HPDE6-E6E7 (cell line): Measurements from ENCODE around the gene C8A.

Experiments used
- DNase-seq: peaks from one replicate; pipeline ENCODE4 v3.0.0; 2011; ENCODE audit warnings: missing footprints; ENCODE audit errors: extremely low spot score

Gene C8A

DNA sequence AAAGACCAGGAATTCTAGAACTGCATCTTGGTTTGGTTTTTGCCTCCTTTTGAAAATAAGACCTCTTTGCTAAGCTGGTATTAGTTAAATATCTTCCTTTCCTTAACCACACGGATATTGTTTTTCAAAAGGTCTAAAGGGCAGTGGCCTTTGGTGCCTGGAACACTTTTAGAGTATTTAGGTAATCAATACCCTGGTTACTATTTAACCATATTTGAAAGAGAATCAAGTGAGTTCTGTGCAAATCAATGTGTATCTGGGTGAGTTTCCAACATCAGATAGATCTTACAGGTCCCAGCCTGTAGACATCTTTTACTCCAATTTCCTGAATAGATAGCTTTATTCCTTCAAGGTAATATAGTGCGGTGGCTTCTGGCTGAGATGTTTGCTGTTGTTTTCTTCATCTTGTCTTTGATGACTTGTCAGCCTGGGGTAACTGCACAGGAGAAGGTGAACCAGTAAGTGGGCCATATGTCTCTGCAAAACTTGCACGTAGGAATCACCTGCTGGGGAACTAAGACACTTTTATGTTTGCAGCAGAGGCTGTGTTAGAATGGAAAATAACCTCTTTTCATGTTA, at the start of gene C8A:
Gene C8A, plus strand, starts transcription at position 277 of the 579 bp plus-strand sequence. Its CDS starts 105 bp downstream, at position 382.
- no peak for DNase-seq

DNA sequence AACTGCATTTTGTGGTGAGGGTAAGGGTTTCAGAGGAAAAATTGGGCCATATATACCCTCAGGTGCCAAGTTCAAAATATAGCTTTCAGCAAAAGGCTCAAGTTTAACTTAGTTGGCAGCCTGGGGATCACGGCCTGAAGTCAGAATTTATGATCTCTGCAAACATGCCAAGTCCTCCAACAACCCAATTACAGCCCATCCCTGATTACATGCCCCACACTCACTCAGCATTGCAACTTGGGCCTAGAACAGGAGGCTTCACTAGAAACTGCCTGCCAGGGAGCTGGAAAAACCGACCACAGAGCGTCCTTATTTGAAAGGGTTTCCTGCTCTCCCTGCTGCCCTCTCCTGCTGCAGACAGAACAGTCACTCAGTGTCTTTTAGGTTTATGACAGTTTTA, 47.8 kb upstream of the C8A start:
- DNase-seq = no peak

DNA sequence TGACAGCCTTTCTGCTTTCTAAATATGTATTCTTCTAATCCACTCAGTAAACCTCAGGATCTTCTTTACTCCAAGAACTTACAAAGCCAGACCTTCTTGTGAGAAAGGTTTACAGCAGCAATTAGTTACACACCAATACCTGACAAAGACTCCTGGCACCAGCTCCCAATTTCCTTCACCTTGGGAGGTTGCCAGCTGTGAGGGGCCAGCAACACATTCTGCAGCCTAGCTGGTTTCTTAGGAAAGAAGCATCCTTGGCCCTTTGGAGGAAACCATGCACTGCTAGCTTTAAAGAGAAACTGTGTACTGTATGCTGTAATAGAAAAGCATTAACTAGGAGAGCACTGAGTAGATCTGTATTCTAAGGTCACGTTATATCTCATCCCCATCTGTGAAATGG, 46.2 kb upstream of the C8A start:
- DNase-seq = no peak

DNA sequence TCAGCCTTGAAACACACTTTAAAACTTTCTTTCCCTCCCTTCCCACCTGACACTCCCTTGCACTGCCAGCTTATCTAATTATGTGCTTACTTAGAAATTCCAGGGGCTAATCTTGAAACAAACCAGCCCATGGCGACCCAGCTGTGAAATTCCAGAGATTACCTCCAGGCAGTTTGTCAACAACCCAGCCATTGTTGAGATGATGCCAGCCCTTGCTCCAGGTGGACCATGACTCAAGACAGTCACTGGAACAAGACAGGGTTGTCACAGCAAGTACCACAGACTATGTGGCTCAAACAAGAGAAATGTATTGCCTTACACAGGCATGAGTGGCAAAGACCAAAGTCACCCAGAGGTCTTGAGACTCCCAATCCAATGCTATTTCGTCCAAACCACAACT, 43.3 kb upstream of the C8A start:
- DNase-seq = no peak

DNA sequence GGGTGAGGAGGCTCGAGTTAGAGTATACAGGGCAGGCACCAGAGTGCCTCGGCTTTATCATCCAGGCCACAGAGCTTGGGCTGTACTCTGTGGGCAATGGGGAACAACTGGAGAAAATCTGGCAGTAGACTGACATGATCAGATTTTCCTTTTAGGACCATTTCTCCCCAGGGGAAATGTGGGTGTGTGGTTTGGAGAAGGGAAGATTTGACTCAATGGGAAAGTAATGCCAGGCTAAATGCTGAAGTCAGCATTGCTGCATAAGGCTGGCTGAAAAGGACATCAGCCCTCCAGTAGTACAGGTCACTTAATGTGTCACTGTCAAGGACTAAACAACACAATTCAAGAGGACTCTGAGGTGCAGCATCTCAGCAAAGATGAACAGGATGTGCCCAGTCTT, 40.4 kb upstream of the C8A start:
- no peak for DNase-seq

DNA sequence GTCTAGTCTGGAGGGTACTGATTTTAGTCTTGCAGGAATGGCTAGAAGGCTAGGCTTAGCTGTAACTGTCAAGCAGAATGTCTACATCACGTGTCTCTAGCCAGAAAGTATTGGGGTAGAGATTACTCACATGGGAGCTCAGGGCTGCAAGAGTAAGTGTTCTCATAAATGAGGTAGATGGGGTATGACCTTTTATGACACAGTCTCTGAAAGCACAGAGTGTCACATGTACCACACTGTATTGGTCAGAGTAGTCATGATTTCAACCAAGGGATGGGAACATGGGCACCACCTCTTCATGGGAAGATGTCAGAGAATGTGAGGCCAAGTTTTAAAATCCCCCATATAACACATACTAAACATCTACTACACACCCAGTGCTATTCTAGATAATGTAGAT, 38.3 kb upstream of the C8A start:
- no peak for DNase-seq

DNA sequence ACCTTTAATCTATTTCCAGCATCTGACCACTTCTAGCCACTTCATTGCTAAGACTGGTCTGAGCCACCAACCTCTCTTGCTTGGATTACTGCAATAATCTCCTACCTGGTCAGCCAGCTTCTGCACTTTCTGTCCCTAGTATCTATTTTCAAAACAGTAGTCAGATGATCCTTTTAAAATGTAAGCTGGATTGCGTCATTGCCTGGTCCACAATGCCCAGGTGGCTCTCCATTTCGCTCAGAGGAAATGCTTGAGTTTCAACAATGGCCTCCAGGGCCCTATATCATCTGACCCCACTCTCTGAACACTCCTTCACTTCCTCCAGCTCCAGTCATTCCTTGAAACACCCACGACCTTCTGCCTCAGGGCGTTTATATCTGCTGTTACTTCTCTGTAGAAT, 37.7 kb upstream of the C8A start:
- no peak for DNase-seq

DNA sequence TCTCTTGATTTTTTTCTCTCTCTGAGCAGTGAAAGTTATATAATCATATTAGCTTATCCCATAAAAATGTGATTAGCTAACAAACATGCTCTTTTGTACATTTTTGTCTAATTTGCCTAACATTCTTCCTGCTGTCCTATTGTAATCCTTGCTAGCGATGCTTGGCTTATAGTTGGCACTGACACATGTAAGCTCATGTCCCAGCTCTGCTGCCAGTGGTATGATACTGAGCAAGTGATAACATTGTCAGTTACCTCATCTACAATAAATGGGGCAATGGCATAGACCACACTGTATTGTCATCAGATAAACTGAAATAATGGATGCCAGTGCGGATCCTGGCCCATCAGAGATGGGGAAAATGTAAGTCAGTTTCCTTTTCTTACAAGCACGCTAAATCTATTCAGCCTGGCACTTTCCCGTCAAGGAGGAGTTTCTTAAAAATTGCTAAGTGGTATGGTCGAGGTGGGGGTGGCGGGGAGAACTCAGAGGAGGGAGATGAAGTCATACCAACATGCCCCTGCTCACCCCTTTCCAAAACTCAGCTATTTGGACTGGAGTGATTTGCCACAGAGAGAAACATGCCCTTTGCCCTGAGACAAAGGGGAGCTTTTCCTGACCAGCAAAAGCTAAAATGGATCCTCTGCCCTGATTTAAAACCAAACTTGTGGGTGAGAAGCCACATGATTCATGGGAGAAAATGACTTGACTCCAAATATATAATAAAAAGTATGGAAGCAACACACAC, 36.7 kb upstream of the C8A start:
- DNase-seq = no peak

DNA sequence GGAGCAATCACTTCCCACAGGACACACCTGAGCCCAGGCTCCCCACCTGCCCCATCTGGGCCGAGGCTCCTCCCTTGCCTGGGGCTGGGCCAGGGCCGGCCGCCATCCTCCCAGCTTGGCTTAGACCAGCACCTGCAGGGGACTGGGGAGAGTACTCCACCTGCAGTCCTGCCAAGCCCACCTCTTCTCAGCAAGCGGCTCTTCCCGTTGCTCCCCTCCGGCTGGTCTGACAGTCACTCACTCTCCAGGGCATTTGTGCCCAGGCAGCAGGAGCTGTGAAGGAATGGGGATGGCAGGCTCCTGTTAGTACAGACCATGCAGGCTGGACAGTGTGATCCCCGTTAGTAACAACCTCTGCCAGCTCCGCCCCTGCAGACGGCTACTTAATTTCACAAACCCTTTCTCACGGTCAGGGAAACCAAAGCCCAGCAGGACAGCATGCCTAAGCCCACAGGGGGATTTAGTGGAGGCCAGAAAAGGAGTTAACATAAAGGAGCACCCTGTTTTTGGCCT, 35.2 kb upstream of the C8A start, which contains the start of gene FYB2:
Gene FYB2, minus strand, starts transcription at position 18 of the 513 bp plus-strand sequence. CDS start 114 bp downstream, outside the sequence.
- no peak for DNase-seq

DNA sequence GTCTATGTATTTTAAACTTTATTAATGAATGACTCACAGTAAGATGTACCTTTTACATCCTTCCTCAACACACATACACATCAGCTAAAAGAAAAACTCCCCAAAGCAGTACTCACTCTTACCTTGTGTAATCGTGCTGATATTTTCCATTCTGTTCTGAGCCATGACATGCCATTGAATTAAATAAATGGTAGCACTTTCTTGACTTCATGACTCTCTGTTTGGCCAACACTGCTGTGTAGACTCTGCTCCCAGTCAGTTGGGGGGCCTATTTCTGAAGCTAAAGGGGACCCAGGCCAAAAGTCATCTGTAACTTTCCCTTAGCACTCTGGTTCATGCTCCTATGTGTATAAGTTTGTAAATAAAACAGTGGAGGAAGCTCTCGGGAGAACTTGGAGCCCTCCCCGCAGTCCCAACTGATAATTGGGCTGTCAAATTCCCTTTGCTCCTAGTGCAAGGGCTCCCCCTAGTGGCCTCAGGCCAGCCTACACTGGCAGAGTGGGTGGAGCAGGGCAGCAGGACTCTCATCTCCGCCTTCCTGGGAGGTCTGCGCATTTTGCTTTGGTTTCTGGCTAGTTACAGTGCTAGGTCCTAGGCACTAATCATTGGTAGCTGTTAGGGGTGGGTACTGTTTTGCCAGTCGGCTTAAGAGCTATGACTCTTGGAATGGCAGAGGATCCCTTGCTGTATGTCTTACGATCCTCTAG, 33.7 kb upstream of the C8A start:
- DNase-seq = peak; percentile 69

DNA sequence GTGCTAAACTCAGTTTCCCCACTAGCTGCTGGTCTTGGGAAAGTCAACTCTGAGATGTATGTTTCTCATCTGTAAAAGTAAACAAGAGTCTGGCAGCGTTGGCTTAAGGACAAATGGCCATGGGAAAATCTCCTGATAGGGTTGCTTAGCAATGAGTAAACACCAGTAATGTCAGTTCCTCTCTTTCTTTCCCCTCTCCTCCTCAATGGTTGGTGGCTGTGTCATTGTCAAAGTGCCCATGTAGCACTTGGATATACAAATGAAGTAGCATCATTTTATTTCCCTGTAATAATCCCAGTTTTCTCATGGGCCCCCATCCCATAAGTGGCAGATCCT, 33.2 kb upstream of the C8A start:
- no peak for DNase-seq

DNA sequence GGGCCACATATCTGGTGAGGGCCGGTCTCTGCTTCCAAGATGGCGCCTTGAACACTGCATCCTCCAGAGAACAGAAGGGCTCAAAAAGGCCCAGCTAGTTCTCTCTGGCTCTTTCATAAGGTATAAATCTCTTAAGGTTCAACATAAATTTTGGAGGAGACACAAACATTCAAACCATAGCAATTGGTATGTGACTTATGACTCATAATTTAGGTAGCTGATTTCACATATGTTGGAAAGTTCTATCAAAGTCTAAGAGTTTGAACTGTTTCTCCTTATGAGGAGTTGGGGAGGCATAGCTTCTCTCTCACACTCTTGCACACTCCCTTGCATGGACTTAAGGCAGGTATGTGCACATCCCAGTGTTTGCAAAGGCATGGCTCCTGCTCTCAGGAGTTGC, 30.3 kb upstream of the C8A start:
- no peak for DNase-seq

DNA sequence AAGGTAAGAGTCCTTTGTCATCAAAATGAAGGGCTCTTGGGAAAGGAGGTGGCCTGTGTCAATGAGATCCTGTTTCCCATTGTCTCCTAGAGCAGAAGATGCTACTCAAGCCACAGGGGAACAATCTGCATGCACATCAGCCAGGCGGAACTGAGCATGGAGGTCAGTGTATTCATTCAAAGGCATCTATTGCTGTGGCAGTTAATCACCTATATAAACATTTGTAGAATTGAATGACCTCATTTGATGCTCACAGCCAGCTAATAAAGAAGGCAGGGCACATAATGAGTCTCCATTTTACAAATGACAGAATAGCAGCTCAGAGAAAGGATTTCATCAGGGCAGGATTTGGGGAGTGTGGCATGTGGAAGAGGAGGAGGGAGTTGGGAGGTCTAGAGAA, 29.7 kb upstream of the C8A start:
- no peak for DNase-seq

DNA sequence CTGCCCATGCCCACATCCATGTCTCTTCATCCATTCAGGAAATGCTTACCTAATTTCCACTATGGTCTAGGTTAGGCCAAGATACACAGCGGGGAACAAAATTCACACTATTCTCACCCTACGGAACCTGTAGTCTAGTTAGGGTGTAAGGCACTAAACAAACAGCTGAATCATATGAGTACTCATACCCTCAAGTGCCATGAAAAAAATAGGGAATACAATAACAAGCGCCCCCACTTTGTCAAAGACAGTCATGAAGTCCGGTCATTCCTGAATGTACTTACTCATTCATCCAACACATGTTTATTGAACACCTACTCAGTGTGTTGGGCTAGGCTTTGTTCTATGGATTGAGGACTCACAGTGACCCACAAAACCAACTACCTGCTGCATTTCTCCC, 29.2 kb upstream of the C8A start:
- no peak for DNase-seq

DNA sequence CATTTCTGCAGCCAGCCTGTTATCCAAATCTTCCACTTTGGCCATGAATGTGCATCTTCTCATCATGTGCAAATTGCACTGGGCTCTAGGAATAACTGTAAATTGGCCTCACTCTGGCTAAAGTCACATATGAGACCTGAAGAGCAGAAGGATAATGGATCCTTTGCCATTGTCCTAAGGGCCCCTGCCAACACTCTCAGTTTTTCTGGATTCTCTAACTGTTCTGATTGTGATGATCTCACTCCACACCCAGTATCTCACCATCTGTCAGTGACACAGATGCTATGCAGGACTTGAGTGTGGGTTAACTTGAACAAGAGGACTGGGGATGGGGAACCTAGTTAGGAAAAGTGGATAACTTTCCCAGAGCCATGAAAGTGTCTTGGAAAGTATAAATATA, 26.9 kb upstream of the C8A start:
- no peak for DNase-seq

DNA sequence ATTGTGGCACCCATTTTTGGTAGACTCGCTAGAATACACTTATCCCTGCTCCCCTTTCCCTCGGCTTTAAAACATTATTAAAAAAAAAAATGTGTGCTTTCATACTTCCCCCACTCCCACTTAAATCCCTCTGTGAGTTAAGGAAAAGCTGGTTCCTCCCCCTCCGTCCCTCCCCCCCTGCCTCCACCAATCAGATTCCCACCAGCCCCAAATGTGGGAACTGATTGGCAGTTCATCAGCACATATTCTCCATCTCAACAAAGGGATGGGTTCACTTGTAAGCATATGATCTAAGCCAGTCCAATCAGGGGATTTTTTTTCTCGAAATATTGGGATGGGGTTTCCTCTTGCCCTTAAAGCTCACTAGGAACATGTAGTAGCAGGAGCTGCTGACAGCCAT, 24.5 kb upstream of the C8A start:
- DNase-seq = no peak

DNA sequence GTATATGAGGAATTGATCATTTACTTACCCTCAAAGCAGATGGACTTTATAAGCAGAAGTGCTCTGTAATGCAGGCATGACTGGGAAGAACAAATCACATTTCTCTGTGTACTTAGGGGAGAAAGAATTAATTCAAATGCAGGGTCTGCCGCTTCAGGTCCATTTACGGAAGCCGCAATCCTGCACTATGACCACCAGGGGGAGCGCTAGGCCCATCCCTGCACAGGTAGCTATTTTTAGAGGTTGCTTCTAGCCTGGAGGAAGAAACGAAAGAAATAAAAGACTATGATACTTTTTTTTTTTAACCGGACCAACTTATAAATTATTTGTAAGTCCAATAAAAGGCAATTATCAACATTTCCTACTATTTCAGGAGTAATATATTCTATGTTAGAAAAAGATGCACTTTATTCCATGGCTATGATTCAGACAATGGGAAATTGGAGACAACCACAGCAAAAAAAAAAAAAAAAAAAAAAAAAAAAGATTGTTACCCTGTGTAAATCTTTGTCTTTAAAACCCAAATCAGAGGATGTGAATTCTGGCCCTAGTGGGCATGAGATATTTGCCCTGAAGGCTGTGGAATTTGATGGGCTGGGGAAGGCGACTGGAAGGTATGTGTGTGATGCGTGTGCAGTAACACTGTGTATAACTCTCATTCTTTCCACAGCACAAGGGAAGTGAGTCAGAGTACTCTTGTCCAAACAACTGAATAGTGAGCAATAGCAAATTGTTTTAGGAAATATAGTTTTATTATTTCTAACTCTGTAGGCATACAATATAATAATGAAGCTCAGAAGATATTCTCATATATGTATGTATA, 22.5 kb upstream of the C8A start:
- peak; percentile 46 for DNase-seq

DNA sequence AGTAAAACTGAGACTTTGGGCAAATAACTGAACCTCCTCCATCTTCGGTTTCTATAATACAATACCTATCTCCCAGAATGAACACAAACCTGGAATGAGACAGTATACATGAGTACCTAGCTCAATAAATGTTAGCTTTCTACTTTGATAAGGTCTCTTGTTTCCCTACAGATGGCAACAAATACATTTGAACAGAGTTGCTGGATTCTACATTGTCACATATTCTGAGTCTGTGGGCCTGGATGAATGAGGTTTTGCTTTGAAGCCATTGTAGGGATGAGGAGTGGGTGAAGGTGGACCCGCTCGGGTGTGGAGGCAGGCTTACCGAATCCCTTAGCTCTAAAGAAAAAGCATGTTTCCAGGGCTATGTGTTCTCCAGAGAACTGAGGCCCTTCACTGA, 21.5 kb upstream of the C8A start:
- no peak for DNase-seq

DNA sequence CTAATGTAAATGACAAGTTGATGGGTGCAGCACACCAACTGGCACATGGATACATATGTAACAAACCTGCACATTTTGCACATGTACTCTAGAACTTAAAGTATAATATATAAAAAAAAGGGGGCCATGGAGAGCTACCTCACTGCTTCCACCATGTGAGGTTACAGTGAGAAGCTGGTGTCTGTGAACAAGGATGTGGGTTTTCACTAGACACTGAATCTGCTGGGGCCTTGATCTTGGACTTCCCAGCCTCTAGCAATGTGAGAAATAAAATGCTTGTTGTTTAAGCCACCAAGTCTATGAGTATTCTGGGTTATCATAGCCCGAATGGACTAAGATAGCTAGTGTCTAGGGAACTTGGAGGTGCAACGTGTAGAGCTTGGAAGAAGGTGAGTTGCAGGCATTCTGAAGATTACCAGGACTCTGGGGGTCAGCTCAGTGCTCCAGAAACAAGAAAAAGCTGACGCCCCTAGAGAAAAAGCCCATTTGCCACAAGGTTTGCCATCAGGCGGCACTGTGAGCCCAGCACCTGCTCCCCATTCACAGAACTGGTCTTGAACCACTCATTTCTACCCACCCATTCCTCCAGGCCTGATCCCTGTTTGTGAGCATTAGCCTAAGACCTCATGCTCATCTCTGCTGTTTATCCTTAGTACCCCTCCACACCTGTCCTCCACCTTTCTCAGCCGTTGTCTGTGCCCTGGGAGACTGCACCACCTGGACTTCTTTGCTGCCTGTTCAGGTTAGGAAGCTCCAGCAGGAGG, 20.3 kb upstream of the C8A start:
- DNase-seq = no peak

DNA sequence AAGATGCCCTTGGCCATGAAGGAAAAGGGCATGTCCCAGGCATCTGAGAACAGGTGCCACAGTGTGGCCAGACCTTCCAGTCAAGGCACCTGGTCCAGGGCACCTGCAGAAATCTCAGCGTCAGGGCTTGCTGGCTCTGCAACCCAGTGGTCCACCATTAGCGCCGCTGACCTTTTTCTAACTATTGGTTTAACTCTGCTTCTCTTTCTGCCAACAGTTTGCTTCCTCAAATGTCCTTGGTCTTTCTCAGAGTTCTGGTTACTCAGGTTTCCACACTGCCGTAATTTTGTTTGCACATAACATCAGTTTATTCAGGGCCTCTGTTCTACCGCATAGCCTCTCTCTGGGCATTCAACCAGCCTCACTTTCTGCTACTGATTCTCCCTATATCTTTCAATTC, 18.9 kb upstream of the C8A start:
- no peak for DNase-seq

DNA sequence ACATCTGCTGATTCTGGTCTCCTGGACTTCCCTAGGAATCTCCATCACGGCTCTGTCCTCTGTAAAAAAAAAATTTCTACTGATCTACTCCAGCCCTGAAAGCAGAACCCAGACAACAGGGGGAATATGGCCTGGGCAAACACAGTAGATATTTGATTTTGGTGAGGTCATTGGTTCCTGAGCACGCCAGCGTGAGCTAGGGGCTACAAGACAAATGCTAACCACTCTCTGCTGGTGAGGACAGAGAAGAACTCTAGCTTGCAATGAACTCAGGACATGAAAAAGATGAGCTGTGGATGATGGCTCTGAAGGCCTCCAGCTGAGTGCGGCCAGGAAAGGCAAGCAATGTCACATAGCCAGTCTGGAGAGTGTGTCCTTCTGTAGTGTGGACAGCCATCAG, 18.2 kb upstream of the C8A start:
- DNase-seq = no peak
